Testis (tissue), 2 donors: ENCODE data around the gene ATF2.

Experiments used
- POLR2A ChIP-seq: fragments of 450-650 bp; IDR thresholded peaks from one replicate; pipeline ENCODE4 v1.6.1; 2017; ENCODE audit warnings: antibody characterized with exemption, mild to moderate bottlenecking, moderate library complexity
- TF ChIP-seq, protein P1 (sequence below), 3 experiments: fragments of 450-650 bp in 2 of 3; fragments of 200-600 bp in 1 of 3; sonication (generic) in 1 of 3; IDR thresholded peaks; one replicate each; pipeline ENCODE4 v1.5.1; 2016 to 2019; ENCODE audit warnings: antibody characterized with exemption in 3 of 3, mild to moderate bottlenecking in 2 of 3, moderate library complexity in 1 of 3

DNA sequence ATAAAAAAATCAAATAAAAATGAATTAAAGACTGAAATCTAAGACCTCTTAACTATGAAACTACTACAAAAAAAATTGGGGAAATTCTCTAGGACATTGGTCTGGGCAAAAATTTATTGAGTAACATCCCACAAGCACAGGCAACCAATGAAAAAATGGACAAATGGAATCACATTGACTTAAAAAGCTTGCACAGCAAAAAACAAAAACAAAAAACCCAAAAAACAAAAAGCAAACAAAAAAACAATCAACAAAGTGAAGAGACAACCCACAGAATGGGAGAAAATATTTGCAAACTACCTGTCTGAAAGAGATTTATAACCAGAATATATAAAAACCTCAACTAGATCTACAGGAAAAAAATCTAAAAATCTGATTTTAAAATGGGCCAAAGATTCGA, 99.5 kb downstream of the ATF2 start:
- TF ChIP-seq, protein P1, sequence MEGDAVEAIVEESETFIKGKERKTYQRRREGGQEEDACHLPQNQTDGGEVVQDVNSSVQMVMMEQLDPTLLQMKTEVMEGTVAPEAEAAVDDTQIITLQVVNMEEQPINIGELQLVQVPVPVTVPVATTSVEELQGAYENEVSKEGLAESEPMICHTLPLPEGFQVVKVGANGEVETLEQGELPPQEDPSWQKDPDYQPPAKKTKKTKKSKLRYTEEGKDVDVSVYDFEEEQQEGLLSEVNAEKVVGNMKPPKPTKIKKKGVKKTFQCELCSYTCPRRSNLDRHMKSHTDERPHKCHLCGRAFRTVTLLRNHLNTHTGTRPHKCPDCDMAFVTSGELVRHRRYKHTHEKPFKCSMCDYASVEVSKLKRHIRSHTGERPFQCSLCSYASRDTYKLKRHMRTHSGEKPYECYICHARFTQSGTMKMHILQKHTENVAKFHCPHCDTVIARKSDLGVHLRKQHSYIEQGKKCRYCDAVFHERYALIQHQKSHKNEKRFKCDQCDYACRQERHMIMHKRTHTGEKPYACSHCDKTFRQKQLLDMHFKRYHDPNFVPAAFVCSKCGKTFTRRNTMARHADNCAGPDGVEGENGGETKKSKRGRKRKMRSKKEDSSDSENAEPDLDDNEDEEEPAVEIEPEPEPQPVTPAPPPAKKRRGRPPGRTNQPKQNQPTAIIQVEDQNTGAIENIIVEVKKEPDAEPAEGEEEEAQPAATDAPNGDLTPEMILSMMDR (IDR thresholded peaks at IDR 0.05) = no peak
- TF ChIP-seq POLR2A = no peak
